ENCODE results near the gene WBP2NL. TPM values are rescaled to one million over a fixed set of nuclear protein-coding genes. Genes with fewer than 3 reads are reported as not detected.

WBP2NL gene
- total RNA-seq, 2 experiments from 2014 or later = 1.1 to 1.9 TPM

DNA sequence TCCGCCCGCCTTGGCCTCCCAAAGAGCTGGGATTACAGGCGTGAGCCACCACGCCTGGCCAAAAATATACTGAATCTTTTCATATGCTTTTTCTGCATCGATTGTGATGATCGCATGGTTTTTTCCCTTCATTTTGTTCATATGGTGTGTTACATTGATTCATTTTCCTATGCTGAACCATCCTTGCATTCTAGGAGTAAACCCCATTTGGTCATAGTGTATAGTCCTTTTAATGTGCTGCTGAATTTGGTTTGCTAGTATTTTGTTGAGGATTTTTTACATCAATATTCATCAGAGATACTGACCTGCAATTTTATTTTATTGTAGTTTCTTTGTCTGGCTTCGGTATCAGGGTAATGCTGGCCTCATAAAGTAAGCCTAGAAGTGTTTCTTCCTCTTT is 12.2 kb downstream of the WBP2NL start:
- no TSS peak for BruUV-seq (replicated peaks)
- Histone ChIP-seq H3K36me3 (ENCODE audit: insufficient read depth, low read length) (no peaks in the 10 kb centered on the region), H3K4me1 (ENCODE audit: insufficient read depth, low read length, poor library complexity, severe bottlenecking) (no peaks in the 10 kb centered on the region), H4K20me1 (ENCODE audit: insufficient read depth, low read length) (no peaks in the 10 kb centered on the region), H2AFZ (ENCODE audit: low read length) (no peak overlapping the region), H3K4me2 (ENCODE audit: low read length) (no peak overlapping the region), H3K9me2 (ENCODE audit: insufficient read depth, low read length) (no peaks in the 10 kb centered on the region), H3K9me3 (ENCODE audit: low read length) (peaks cover 20% of the 10 kb centered on the region), H3K27ac (ENCODE audit: low read depth, low read length, poor library complexity, severe bottlenecking) (no peak overlapping the region), H3K4me3 (ENCODE audit: low read depth, low read length, poor library complexity, severe bottlenecking) (no peak overlapping the region), H3K79me2 (ENCODE audit: insufficient read depth, low read depth, low read length) (no peaks in the 10 kb centered on the region)
- CTCF ChIA-PET (ENCODE audit: unreplicated experiment) = no interaction called here
- TF ChIP-seq, protein P1, sequence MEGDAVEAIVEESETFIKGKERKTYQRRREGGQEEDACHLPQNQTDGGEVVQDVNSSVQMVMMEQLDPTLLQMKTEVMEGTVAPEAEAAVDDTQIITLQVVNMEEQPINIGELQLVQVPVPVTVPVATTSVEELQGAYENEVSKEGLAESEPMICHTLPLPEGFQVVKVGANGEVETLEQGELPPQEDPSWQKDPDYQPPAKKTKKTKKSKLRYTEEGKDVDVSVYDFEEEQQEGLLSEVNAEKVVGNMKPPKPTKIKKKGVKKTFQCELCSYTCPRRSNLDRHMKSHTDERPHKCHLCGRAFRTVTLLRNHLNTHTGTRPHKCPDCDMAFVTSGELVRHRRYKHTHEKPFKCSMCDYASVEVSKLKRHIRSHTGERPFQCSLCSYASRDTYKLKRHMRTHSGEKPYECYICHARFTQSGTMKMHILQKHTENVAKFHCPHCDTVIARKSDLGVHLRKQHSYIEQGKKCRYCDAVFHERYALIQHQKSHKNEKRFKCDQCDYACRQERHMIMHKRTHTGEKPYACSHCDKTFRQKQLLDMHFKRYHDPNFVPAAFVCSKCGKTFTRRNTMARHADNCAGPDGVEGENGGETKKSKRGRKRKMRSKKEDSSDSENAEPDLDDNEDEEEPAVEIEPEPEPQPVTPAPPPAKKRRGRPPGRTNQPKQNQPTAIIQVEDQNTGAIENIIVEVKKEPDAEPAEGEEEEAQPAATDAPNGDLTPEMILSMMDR (conservative IDR thresholded peaks at IDR 0.05; ENCODE audit: low read length) = no peak
- TF ChIP-seq EZH2phosphoT487 (IDR thresholded peaks at IDR 0.05; ENCODE audit: borderline replicate concordance, low read depth, low read length) = no peak
- intact Hi-C loops (cut with micrococcal nuclease; ENCODE audit: unreplicated experiment) = no loop called here
- DNase-seq (ENCODE audit: low spot score) = no peak
- POLR2A ChIA-PET = interaction anchor here (1.0 kb wide), 1 partner anchor 196 kb away, joined by 4 read pairs; no protein-coding TSS in a partner anchor

GRCh38 chr22:42013385-42013784 is 14.8 kb downstream of the WBP2NL start:
- no peak overlapping the region for H3K4me3 ChIP-seq (ENCODE audit: low read depth, low read length, poor library complexity, severe bottlenecking)
- no peak overlapping the region for H2AFZ ChIP-seq (ENCODE audit: low read length)
- H3K27ac ChIP-seq (ENCODE audit: low read depth, low read length, poor library complexity, severe bottlenecking) = no peak overlapping the region
- H3K4me1 ChIP-seq (ENCODE audit: insufficient read depth, low read length, poor library complexity, severe bottlenecking) = no peaks in the 10 kb centered on the region
- DNase-seq (ENCODE audit: low spot score) = no peak
- no peaks in the 10 kb centered on the region for H3K9me2 ChIP-seq (ENCODE audit: insufficient read depth, low read length)
- H3K4me2 ChIP-seq (ENCODE audit: low read length) = no peak overlapping the region
- TF ChIP-seq, protein P1 (conservative IDR thresholded peaks at IDR 0.05; ENCODE audit: low read length) = no peak
- TF ChIP-seq EZH2phosphoT487 (IDR thresholded peaks at IDR 0.05; ENCODE audit: borderline replicate concordance, low read depth, low read length) = no peak
- BruUV-seq (replicated peaks) = no TSS peak
- H3K9me3 ChIP-seq (ENCODE audit: low read length) = peaks cover 20% of the 10 kb centered on the region
- intact Hi-C loops (cut with micrococcal nuclease; ENCODE audit: unreplicated experiment) = no loop called here
- POLR2A ChIA-PET = interaction anchor here (0.5 to 0.6 kb wide), 2 partner anchors 21 to 26 kb away, joined by 3 read pairs; no protein-coding TSS in a partner anchor
- CTCF ChIA-PET (ENCODE audit: unreplicated experiment) = no interaction called here
- no peaks in the 10 kb centered on the region for H3K36me3 ChIP-seq (ENCODE audit: insufficient read depth, low read length)
- H3K79me2 ChIP-seq (ENCODE audit: insufficient read depth, low read depth, low read length) = no peaks in the 10 kb centered on the region
- H4K20me1 ChIP-seq (ENCODE audit: insufficient read depth, low read length) = no peaks in the 10 kb centered on the region

DNA sequence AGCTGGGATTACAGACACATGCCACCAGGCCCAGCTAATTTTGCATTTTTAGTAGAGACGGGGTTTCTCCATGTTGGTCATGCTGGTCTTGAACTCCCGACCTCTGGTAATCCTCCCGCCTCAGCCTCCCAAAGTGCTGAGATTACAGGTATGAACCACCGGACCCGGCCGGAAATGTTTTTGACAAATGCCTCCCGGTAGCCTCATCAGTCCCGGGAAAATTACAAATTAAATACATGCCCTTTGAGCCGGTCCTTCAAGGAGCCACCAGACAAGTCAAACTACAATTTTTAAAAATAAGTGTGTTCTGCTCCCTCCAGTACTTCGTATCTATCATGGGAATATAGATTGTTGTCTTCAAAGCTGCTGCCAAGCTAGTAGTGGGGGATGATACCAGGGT is 17.5 kb downstream of the WBP2NL start:
- Histone ChIP-seq H3K36me3 (ENCODE audit: insufficient read depth, low read length) (no peaks in the 10 kb centered on the region), H3K4me1 (ENCODE audit: insufficient read depth, low read length, poor library complexity, severe bottlenecking) (no peaks in the 10 kb centered on the region), H4K20me1 (ENCODE audit: insufficient read depth, low read length) (no peaks in the 10 kb centered on the region), H3K9me3 (ENCODE audit: low read length) (0 out of 2 replicates have a peak, but pooled peaks cover 1% of the 10 kb centered on the region), H3K9me2 (ENCODE audit: insufficient read depth, low read length) (no peaks in the 10 kb centered on the region), H3K27ac (ENCODE audit: low read depth, low read length, poor library complexity, severe bottlenecking) (no peak overlapping the region), H3K4me3 (ENCODE audit: low read depth, low read length, poor library complexity, severe bottlenecking) (no peak overlapping the region), H3K79me2 (ENCODE audit: insufficient read depth, low read depth, low read length) (no peaks in the 10 kb centered on the region), H2AFZ (ENCODE audit: low read length) (no peak overlapping the region), H3K4me2 (ENCODE audit: low read length) (no peak overlapping the region)
- CTCF ChIA-PET (ENCODE audit: unreplicated experiment) = no interaction called here
- intact Hi-C loops (cut with micrococcal nuclease; ENCODE audit: unreplicated experiment) = no loop called here
- BruUV-seq (replicated peaks) = no TSS peak
- no peak for TF ChIP-seq EZH2phosphoT487 (IDR thresholded peaks at IDR 0.05; ENCODE audit: borderline replicate concordance, low read depth, low read length)
- TF ChIP-seq, protein P1 (conservative IDR thresholded peaks at IDR 0.05; ENCODE audit: low read length) = no peak
- no peak for DNase-seq (ENCODE audit: low spot score)
- POLR2A ChIA-PET = interaction anchor here (0.5 kb wide), 1 partner anchor 177 kb away, joined by 3 read pairs; no protein-coding TSS in a partner anchor
